Subcutaneous abdominal adipose tissue (tissue), 5 donors: ENCODE data around the gene NKTR.

Experiments used
- H3K27ac ChIP-seq: one replicate; pipeline ENCODE4 v1.7.0; 2013; ENCODE audit warnings: low read depth, mild to moderate bottlenecking, inconsistent platforms, low read length, moderate library complexity
- H3K27me3 ChIP-seq, 5 donors: one replicate each; pipeline ENCODE4 v1.7.0; 2013; ENCODE audit warnings: low read length in 5 of 5, inconsistent platforms in 1 of 5; ENCODE audit not compliant: control insufficient read depth in 5 of 5, insufficient read depth in 4 of 5
- H3K36me3 ChIP-seq, 5 donors: one replicate each; pipeline ENCODE4 v1.7.0; 2013; ENCODE audit warnings: low read length in 5 of 5; ENCODE audit not compliant: control insufficient read depth in 5 of 5, insufficient read depth in 5 of 5
- H3K4me1 ChIP-seq, 5 donors: one replicate each; pipeline ENCODE4 v1.7.0; 2013; ENCODE audit warnings: low read length in 5 of 5, mild to moderate bottlenecking in 3 of 5, moderate library complexity in 1 of 5; ENCODE audit not compliant: control insufficient read depth in 5 of 5, insufficient read depth in 5 of 5
- H3K4me3 ChIP-seq, 5 donors: one replicate each; pipeline ENCODE4 v1.7.0; 2013; ENCODE audit warnings: low read length in 5 of 5, low read depth in 1 of 5
- H3K9ac ChIP-seq, 5 donors: one replicate each; pipeline ENCODE4 v1.7.0; 2013; ENCODE audit warnings: low read length in 5 of 5, mild to moderate bottlenecking in 4 of 5, moderate library complexity in 3 of 5
- H3K9me3 ChIP-seq, 5 donors: one replicate each; pipeline ENCODE4 v1.7.0; 2013; ENCODE audit warnings: low read length in 5 of 5; ENCODE audit not compliant: control insufficient read depth in 5 of 5
- donor health status: healthy.
- donor health status: healthy.
- donor health status: healthy.
- donor health status: healthy.
- donor health status: healthy.

NKTR gene

GRCh38 chr3:42654331-42655201 lies 54.1 kb downstream of the NKTR start:
- Histone ChIP-seq H3K9me3 (no peaks in the 10 kb centered on the region), H3K27ac (peak overlapping the region; percentile 83), H3K4me3 (peak overlapping the region; percentile 49 to 79 (median 77)), H3K36me3 (peaks cover 0 to 26% (median 14%) of the 10 kb centered on the region in 5 donors), H3K27me3 (no peaks in the 10 kb centered on the region), H3K9ac (peak overlapping the region in 4 of 5 donors; percentile 85 to 88 (median 87)), H3K4me1 (peaks cover 6 to 47% (median 42%) of the 10 kb centered on the region in 5 donors)

- peaks cover 0 to 26% (median 17%) of the 10 kb centered on the region in 5 donors for H3K36me3 ChIP-seq
- H3K4me3 ChIP-seq, result peak overlapping the region; percentile 48 to 79 (median 73)
- H3K9me3 ChIP-seq, result no peaks in the 10 kb centered on the region
- H3K4me1 ChIP-seq, result peaks cover 6 to 47% (median 42%) of the 10 kb centered on the region in 5 donors
- H3K27ac ChIP-seq, result peak overlapping the region; percentile 83
- peak overlapping the region in 4 of 5 donors; percentile 85 to 88 (median 87) for H3K9ac ChIP-seq
- no peaks in the 10 kb centered on the region for H3K27me3 ChIP-seq
These were observed 54.9 kb downstream of the NKTR start for GRCh38 chr3:42655331-42655888.

- Histone ChIP-seq H3K27me3 (no peaks in the 10 kb centered on the region), H3K27ac (peak overlapping the region; percentile 83), H3K9ac (peak overlapping the region in 1 of 5 donors; percentile 88), H3K4me3 (peak overlapping the region in 2 of 5 donors; percentile 73 to 79), H3K9me3 (no peaks in the 10 kb centered on the region), H3K4me1 (peaks cover 6 to 47% (median 42%) of the 10 kb centered on the region in 5 donors), H3K36me3 (peaks cover 0 to 24% (median 17%) of the 10 kb centered on the region in 5 donors)
These were observed 55.6 kb downstream of the NKTR start for GRCh38 chr3:42655980-42656679.

GRCh38 chr3:42656680-42657610 lies 56.5 kb downstream of the NKTR start:
- Histone ChIP-seq H3K36me3 (peaks cover 0 to 28% (median 17%) of the 10 kb centered on the region in 5 donors), H3K9me3 (no peaks in the 10 kb centered on the region), H3K27me3 (no peaks in the 10 kb centered on the region), H3K27ac (peak overlapping the region; percentile 83), H3K4me3 (no peak overlapping the region), H3K9ac (no peak overlapping the region), H3K4me1 (peaks cover 6 to 41% (median 36%) of the 10 kb centered on the region in 5 donors)

- peaks cover 6 to 34% (median 28%) of the 10 kb centered on the region in 5 donors for H3K4me1 ChIP-seq
- H3K9me3 ChIP-seq, result no peaks in the 10 kb centered on the region
- H3K27ac ChIP-seq, result no peak overlapping the region
- no peaks in the 10 kb centered on the region for H3K27me3 ChIP-seq
- no peak overlapping the region for H3K9ac ChIP-seq
- H3K36me3 ChIP-seq, result peaks cover 0 to 28% (median 17%) of the 10 kb centered on the region in 5 donors
- no peak overlapping the region for H3K4me3 ChIP-seq
These were observed 57.2 kb downstream of the NKTR start for GRCh38 chr3:42657675-42658074.

- Histone ChIP-seq H3K36me3 (peaks cover 0 to 28% (median 17%) of the 10 kb centered on the region in 5 donors), H3K9ac (no peak overlapping the region), H3K27me3 (no peaks in the 10 kb centered on the region), H3K4me1 (peaks cover 6 to 28% (median 23%) of the 10 kb centered on the region in 5 donors), H3K4me3 (no peak overlapping the region), H3K9me3 (no peaks in the 10 kb centered on the region), H3K27ac (no peak overlapping the region)
These were observed 57.7 kb downstream of the NKTR start for GRCh38 chr3:42658091-42658770.

- H3K4me3 ChIP-seq, result no peak overlapping the region
- no peaks in the 10 kb centered on the region for H3K27me3 ChIP-seq
- peaks cover 4 to 22% (median 16%) of the 10 kb centered on the region in 5 donors for H3K4me1 ChIP-seq
- H3K27ac ChIP-seq, result no peak overlapping the region
- H3K9ac ChIP-seq, result no peak overlapping the region
- peaks cover 0 to 28% (median 17%) of the 10 kb centered on the region in 5 donors for H3K36me3 ChIP-seq
- H3K9me3 ChIP-seq, result no peaks in the 10 kb centered on the region
These were observed 58.4 kb downstream of the NKTR start for GRCh38 chr3:42658771-42659390.

GRCh38 chr3:42659451-42660130 lies 59.1 kb downstream of the NKTR start:
- Histone ChIP-seq H3K9me3 (no peaks in the 10 kb centered on the region), H3K4me1 (peaks cover 4 to 20% (median 16%) of the 10 kb centered on the region in 5 donors), H3K9ac (no peak overlapping the region), H3K36me3 (peaks cover 0 to 28% (median 17%) of the 10 kb centered on the region in 5 donors), H3K4me3 (no peak overlapping the region), H3K27me3 (no peaks in the 10 kb centered on the region), H3K27ac (no peak overlapping the region)
